GM13976 (cell line): ENCODE data around the gene TTC31.

Experiments used
- DNase-seq: peaks from one replicate; pipeline ENCODE4 v3.0.0; 2012; ENCODE audit warnings: low spot score
- in situ Hi-C: fragments of 300-500 bp; cut with MboI; formaldehyde crosslinking; loops from one replicate; pipeline ENCODE4 v1.12.0; 2022; ENCODE audit warnings: low sequenced_read_pairs, mixed read lengths, inconsistent platforms; ENCODE audit not compliant: unreplicated experiment
- TF ChIP-seq, protein P1 (sequence below): IDR thresholded peaks from 2 replicates; pipeline ENCODE4 v1.5.1; 2012; ENCODE audit warnings: borderline replicate concordance, mild to moderate bottlenecking; ENCODE audit not compliant: insufficient read depth; ENCODE audit errors: extremely low read depth, missing control alignments, control extremely low read depth

Gene TTC31

GRCh38 chr2:74510272-74510671 is 27.4 kb downstream of the TTC31 start:
- no peak for DNase-seq
- TF ChIP-seq, protein P1, sequence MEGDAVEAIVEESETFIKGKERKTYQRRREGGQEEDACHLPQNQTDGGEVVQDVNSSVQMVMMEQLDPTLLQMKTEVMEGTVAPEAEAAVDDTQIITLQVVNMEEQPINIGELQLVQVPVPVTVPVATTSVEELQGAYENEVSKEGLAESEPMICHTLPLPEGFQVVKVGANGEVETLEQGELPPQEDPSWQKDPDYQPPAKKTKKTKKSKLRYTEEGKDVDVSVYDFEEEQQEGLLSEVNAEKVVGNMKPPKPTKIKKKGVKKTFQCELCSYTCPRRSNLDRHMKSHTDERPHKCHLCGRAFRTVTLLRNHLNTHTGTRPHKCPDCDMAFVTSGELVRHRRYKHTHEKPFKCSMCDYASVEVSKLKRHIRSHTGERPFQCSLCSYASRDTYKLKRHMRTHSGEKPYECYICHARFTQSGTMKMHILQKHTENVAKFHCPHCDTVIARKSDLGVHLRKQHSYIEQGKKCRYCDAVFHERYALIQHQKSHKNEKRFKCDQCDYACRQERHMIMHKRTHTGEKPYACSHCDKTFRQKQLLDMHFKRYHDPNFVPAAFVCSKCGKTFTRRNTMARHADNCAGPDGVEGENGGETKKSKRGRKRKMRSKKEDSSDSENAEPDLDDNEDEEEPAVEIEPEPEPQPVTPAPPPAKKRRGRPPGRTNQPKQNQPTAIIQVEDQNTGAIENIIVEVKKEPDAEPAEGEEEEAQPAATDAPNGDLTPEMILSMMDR, result no peak
- in situ Hi-C loops, result no loop called here

DNA sequence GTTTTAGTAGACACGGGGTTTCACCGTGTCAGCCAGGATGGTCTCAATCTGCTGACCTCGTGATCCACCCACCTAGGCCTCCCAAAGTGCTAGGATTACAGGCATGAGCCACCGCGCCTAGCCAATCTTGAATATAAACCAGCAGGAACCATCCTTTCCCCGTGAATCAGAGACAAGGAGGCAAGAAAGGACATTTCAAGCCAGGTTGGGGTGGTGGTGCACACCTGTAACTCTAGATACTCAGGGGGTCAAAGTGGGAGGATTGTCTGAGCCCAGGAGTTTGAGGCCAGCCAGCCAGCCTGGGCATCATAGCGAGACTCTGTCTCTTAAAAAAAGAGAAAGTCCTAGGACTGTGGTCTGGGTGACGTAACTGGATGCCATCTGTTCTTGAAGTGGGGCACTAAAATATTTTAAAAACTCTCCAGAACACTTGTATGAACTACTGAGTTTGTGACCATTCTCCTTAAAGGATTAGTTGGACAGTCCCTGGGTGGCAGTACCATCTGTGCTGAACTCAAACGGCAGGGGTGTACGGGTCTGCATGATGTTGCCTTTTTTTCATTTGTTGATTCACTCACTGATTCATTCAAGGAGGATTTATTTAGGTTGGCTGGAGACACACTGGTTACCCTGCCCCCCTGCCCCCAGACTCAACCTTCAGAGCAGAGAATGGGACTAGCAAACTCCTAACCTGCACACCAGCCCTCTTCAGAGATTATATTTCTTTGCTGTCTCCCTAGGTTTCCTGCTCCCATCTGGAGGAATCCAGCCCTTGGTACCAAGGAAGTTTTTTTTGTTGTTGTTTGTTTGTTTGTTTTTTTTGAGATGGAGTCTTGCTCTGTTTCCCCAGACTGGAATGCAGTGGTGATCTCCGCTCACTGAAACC is 28.5 kb downstream of the TTC31 start:
- TF ChIP-seq, protein P1, result no peak
- in situ Hi-C loops, result no loop called here
- no peak for DNase-seq

- DNase-seq, result no peak
- in situ Hi-C loops, result no loop called here
- TF ChIP-seq, protein P1, result no peak
Observed at GRCh38 chr2:74512744-74513604, 30.1 kb downstream of the TTC31 start.

DNA sequence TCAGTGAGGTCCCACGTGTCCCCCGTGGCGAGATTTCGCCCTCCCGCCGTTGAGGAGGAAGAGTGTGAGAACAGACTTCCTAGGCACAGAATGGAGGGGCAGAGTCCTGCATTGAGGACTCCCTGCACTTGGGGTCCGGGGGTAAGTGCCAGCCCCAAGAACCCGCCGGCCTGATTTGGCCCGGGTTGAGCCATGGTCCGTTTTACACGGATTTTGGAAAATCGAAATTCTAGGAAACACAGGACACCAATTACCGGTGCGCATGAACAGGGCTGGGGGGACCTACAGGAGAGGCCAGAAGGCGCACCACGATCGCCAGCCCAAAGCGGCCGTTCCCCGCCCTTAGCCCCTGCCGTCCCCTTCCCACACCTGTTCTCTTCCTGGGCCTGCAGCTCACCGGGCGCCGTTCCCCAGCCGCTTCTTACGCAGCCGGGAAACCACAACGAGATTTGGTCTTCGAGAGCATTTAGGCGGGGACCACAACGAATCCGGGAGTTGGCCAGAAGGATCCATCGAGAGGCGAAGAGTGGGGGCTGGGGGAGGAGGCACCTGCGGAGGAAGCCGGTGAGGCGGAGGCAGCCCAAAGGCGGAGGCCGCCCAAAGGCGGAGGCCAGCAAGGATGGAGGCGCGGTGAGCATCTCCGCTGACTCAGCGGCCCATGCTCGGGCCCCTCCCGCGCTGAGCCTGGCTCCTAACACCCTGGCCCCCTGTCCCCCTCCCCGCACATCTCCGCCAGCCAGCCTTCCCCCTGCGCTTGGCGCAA is 30.9 kb downstream of the TTC31 start:
- in situ Hi-C loops, result no loop called here
- TF ChIP-seq, protein P1, result no peak
- DNase-seq, result no peak

- no peak for DNase-seq
- in situ Hi-C loops, result no loop called here
- TF ChIP-seq, protein P1, result no peak
Observed at GRCh38 chr2:74514368-74515270, 31.7 kb downstream of the TTC31 start, which contains the start of gene TLX2. TSS of gene TLX2 (plus strand) at chr2:74514450. CDS start at chr2:74514807, 357 bp downstream.
